GM18909 (cell line): ENCODE measurements around the gene RASGEF1B.

Experiments used
- ATAC-seq: cut with Tn5 transposase; IDR thresholded peaks from one replicate; pipeline ENCODE4 v1.9.1; 2021; ENCODE audit warnings: mild to moderate bottlenecking; ENCODE audit not compliant: unreplicated experiment, poor library complexity

Gene RASGEF1B

DNA sequence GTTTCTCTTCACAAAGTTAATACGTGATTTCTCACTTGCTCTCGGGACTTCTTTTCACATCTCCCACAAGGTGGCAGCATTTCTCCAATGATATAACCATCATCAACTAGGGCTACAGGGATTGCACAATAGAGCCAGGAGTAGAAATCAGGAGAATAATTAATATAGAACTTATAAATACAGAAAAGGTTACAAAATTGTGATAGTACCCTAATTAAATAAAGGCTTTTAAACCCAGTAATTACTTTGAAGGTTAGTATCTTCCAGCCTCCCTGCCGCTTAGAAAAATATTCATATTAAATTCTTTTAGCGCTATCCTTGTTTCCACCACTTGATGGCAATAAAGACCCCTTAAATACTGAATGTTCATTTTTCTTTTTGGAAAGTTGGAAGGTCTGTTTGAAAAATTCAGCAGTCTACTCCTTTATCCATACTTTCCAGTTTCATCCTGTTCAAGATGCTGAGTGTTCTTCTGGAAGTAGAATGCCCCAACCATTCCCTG lies 65.8 kb downstream of the RASGEF1B start:
- ATAC-seq, result peak; percentile 85

DNA sequence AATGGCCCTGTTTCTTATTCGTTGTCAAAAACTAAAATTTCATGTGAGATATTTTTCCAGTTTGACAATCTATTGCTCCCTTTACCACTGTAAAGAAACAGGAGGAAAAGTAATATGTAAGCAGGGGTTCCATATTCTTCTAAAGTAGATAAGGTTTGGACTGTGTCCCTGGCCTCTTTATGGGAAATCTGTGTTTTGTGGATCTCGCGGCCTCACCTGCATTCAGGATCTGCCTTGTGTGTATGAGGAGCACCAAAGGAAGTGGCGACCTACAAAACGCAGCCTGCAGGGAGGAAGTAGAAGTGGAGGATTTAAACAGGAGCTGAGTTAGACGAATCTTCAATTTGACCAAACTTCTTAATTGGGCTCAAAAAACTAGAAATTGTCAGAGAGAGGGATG lies 67.0 kb downstream of the RASGEF1B start:
- ATAC-seq, result no peak

DNA sequence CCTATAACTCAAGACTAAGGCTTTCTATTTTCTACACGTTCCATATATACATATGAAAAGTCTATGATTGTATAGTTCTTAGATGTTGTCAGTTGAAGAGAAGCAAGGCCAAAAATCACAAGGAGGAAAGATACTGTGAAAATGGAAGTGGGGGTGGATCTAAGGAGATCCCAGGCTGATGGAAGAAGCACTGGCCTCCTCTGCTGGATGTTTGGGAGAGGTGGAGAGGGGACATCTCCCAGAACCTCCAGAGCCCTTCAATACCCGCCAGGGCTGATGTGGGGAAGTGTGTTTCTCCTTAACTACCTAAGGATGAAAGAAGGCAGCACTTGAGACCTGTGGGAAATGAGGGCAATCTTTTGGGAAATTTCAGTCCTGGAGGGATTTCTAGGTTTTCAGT lies 67.4 kb downstream of the RASGEF1B start:
- ATAC-seq, result no peak

DNA sequence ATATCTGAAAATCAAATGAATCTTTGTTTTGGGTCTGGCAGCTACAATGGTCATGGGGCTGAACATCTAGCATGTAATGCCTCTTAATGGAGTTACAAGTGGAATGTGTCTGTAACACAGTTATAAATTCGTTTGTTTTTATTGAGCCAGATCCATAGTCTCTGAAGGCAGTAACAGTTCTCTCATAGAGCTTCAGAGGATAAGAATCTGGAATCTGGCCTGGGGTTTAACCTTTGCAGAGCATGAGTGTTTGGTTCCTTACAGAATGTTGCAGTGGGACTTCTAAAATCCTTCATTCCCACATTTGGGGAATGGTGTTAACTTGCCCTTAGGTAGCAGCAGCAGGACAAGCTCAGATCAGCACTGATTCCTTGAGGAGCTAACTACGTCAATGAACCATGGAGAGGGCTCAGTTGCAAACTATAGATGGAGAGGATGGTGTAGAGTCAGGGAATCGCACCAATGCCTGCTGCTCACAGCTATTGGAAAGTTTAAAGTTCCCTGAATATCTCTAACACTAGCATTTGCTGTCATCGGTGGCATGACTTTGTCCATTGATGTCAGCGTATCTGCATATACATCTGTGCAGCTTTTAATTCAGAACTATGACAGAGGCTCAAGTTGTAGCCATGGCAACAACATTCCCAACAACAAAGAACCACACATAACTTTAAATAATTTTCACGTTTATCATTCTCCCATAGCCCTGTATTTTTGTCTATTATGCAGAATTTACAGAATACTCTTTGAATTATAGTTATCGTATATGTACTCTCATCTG lies 72.2 kb downstream of the RASGEF1B start:
- ATAC-seq, result no peak

DNA sequence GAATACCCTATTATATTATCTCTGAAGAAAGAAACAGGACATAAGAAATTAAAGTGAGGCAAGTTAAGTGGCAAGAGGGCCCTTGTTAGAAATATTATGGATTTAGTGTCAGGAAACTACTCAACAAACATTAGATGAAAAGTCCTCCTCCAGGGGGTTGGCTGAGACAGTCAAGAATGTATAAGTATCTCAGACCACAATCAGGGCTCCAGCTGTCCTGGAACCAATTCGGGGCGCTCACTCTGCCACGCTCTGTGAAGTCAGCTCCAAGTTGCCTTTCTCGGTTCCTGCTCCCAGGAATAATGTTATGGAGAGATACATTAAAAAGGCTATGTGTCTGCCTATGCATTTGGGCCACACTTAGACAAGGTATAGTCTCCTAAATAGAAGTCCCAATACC lies 73.3 kb downstream of the RASGEF1B start:
- ATAC-seq, result no peak

DNA sequence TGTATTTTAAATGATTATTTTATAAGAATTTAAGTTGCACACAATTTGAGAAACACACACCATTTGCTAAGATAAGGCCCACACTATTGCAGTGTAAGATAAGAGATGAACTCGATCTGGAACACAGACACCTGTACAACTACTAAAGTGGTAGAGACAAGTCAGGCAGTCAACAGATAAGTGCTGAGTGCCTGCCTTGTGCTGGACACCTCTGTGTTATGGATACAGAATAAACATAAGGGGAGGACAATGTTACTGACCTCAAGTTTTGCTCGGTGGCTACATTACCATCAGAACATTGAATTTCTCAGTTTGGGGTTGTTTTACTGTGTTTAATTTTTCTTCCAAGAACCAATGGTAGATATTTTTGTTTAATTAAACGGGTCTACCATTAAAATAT lies 74.1 kb downstream of the RASGEF1B start:
- no peak for ATAC-seq

DNA sequence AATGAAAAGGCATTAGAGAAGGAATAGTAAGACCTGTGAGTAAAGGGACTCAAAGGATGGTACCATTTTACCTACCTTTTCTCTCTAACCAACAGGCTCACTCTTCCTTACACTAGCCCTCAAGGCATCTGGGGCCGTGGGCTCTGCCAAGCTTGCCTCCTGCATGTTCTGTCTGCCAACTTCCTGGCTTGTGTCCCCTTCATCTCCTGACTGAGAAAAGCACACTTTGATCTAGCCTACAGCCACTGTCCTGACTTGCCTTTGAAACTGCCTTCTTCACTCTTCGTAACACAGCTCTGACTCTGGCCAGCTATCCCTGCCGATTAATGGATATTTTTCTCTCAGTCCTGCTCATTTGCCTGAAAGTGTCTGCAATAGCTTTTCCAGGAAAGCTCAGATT lies 76.5 kb downstream of the RASGEF1B start:
- no peak for ATAC-seq

DNA sequence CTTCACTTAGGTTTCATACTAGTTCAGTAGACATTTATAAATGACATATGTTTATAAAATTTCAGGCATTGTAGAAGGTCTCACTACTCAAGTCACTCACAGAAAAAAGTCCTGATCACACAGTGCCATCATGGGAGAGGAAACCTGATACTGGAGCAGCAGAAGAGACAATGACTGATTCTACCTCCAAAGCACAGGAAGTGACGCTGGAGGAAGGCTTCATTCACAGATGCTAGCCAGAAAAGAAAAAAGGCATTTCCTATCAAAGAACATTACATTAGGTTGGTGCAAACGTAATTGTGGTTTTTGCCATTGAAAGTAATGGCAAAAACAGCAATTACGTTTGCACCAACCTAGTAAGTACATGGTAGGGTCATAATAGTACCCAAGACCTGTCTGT lies 79.5 kb downstream of the RASGEF1B start:
- no peak for ATAC-seq

DNA sequence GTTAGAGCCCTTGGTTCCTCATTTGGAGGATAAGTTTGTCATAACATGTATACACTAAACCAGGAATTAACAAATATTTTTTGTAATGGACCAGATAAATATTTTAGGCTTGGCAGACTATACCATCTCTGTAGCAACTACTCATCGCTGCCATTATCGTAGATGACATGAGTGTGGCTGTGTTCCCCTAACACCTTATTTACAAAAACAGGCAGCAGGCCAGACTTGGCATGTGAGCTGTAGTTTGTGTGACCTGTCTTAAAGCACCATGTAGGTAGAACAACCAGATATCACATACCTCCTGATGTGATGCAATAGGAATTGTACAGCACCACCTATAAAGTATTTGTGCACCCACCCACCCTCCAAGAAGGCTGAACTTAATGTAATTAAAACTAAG lies 82.0 kb downstream of the RASGEF1B start:
- ATAC-seq, result no peak

DNA sequence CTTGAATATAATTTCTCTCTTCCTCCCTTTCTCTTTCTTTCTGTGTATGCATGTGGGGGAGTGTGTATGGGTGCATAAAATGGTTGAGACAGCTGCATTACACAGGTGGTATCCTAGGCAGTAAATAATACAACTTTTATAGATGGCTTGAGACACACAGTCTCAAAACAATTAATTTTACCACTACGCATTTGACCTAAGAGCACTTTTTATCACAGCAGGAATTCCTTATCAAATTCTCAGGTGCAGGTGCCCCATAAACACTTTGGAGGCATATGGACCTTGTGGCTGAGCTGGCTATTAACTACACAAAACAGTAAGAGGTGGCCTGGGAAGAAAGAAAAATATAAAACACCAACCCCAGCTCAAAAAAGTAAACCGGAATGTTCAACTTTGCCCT lies 91.3 kb downstream of the RASGEF1B start:
- ATAC-seq, result no peak

DNA sequence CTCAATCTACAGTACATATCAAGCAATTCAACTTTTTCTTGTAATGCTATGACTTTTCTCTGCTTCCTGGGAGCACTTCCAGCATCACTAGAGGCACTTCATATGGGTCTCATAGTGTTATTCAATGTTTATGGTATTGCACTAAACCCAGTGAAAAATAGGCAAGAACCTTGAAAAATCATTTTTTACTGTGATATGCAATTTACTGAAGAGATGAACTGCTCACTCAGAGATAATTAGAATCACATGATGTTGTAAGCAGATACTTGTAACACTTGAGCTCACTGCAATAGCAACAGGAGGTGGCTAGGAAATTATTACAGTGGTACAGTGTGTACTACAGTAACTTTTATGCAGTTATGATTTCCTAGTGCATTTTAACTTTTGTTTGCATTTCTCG lies 93.3 kb downstream of the RASGEF1B start:
- ATAC-seq, result no peak

DNA sequence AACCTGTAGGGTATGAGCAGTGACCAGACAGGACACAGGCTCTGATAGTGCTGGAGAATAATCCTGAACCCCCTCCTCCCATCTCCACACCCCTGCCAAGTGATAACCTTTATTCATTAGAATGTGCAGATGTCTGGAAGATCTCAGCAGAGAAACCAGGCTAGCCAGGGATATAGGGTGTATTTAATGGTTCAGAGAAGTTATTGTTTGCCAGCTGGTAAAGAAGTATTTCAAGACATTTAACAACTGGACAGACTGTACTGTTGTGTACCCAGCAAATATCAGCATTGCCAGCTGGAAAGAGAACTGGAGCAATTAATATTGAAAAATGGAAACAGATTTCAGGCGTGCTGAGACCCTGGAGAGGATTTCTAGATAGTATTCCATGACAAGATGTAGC lies 94.5 kb downstream of the RASGEF1B start:
- ATAC-seq, result no peak

DNA sequence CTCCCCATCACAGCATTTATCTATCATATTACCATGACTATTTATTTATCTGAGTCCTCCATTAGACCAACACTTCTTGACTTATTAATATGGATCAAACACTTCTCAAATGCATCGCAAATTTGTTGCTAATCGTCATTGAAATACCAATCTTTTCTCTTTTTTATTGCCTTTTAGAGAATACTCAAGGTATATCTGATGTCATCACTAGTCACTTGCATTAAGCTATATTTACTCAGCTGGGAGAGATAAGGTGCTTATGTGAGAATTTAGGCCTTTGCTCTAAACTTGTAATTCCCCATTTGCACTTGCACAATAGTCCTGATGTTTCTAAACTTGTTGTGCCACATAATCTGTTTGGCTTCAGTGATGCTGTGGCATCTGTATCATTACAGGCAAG lies 95.0 kb downstream of the RASGEF1B start:
- no peak for ATAC-seq
